GM23248 (cell line): Measurements from ENCODE around the gene TLE4.

Experiments
- EZH2 ChIP-seq: fragments of 200-600 bp; sonication (generic); IDR thresholded peaks from 2 replicates; pipeline ENCODE4 v1.6.1; 2018; ENCODE audit warnings: antibody characterized with exemption, mild to moderate bottlenecking; ENCODE audit not compliant: insufficient read depth, poor library complexity, severe bottlenecking
- EZH2phosphoT487 ChIP-seq: fragments of 200-600 bp; sonication (generic); IDR thresholded peaks from 2 replicates; pipeline ENCODE4 v1.6.1; 2018; ENCODE audit warnings: antibody characterized with exemption, moderate library complexity, mild to moderate bottlenecking, low read depth; ENCODE audit not compliant: insufficient read depth

GRCh38 chr9:79660615-79661014 is 88.8 kb downstream of the TLE4 start:
- TF ChIP-seq EZH2 = no peak
- no peak for TF ChIP-seq EZH2phosphoT487
